ENCODE data around the gene BOD1L1. TPM values are rescaled to one million over a fixed set of nuclear protein-coding genes. Genes with fewer than 3 reads are reported as not detected.

The BOD1L1 gene
- total RNA-seq, 4 donors from 2014 or later, result 33.7 to 72.2 (median 60.8) TPM

DNA sequence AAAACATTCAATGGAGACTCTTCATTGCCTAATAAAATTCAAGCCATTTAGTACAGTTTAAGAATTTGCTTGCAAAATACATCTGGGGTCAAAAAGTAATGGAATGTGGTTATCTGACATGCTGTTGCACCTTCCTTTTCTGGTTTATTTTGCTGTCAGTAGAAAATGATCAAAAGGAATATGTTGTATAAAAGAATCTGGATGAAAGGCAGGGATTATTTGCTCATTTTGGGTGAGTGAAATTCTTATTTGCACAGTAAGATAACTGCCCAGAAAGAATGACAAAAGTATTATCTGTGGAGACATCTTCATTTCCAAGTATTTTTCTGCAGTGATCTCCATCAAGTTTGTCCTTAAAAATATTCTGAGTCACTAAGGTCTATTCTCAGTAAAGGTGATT lies 30.4 kb downstream of the BOD1L1 start:
- TF ChIP-seq CTCF (IDR thresholded peaks at IDR 0.05), result no peak
- Histone ChIP-seq H3K4me3 (no peak overlapping the region), H3K9me3 (no peaks in the 10 kb centered on the region), H3K27me3 (no peaks in the 10 kb centered on the region), H3K27ac (no peak overlapping the region), H3K36me3 (peaks cover 0 to 58% (median 16%) of the 10 kb centered on the region in 4 donors), H3K4me1 (no peaks in the 10 kb centered on the region)
- no peak for DNase-seq
- intact Hi-C loops (cut with DNase I; ENCODE audit: low total_unique reads) (no loop called here), in situ Hi-C loops (cut with MboI; ENCODE audit: low pct_ligation_motif_present in 1 of 4, low pct_unique_long_range_greater_than_20kb in 1 of 4, low sequenced_read_pairs in 3 of 4) (no loop called here)

- intact Hi-C loops (cut with DNase I; ENCODE audit: low total_unique reads), result no loop called here
- Histone ChIP-seq H3K9me3 (no peaks in the 10 kb centered on the region), H3K4me3 (no peak overlapping the region), H3K36me3 (peaks cover 0 to 78% (median 18%) of the 10 kb centered on the region in 4 donors), H3K4me1 (no peaks in the 10 kb centered on the region), H3K27ac (peak overlapping the region in 3 of 4 donors; percentile 20 to 50 (median 24)), H3K27me3 (no peaks in the 10 kb centered on the region)
- WGBS, 2 donors (ENCODE audit: low coverage in 1 of 2), result 74 to 76% methylated on average over 4 of the region's 4 CpGs
- peak in 1 of 3 donors; percentile 32 for TF ChIP-seq POLR2AphosphoS5 (IDR thresholded peaks at IDR 0.05)
- TF ChIP-seq CTCF (IDR thresholded peaks at IDR 0.05), result no peak
- in situ Hi-C loops (cut with MboI; ENCODE audit: low pct_ligation_motif_present in 1 of 4, low pct_unique_long_range_greater_than_20kb in 1 of 4, low sequenced_read_pairs in 3 of 4), result no loop called here
- no peak for DNase-seq
Measured at GRCh38 chr4:13592220-13592619, 35.3 kb downstream of the BOD1L1 start.

DNA sequence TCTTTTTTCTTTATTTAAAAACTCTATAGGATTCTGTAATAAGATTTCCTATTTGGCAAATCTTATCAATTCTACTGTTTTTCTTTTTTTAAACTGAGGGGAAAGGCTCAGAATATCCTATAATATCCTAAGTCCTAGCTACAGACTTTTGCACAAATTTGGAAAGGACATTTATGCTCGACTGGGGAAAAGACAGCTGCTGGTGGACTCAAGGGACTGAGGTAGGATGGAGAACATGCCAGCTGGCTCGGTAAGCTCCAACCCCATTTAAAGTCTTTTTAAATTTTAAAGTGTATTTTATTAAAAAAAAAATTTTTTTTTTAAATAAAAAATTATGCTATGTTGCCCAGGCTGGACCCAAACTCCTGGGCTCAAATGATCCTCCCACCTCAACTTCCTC lies 36.8 kb downstream of the BOD1L1 start:
- H3K4me1 ChIP-seq, result no peaks in the 10 kb centered on the region
- H3K36me3 ChIP-seq, result peaks cover 0 to 76% (median 23%) of the 10 kb centered on the region in 4 donors
- H3K9me3 ChIP-seq, result no peaks in the 10 kb centered on the region
- intact Hi-C loops (cut with DNase I; ENCODE audit: low total_unique reads) (no loop called here), in situ Hi-C loops (cut with MboI; ENCODE audit: low pct_ligation_motif_present in 1 of 4, low pct_unique_long_range_greater_than_20kb in 1 of 4, low sequenced_read_pairs in 3 of 4) (no loop called here)
- 83 to 88% methylated on average over 2 of the region's 2 CpGs for WGBS, 2 donors (ENCODE audit: low coverage in 1 of 2)
- no peak overlapping the region for H3K4me3 ChIP-seq
- no peak overlapping the region for H3K27ac ChIP-seq
- no peak for DNase-seq
- TF ChIP-seq POLR2A (IDR thresholded peaks at IDR 0.05), result no peak
- TF ChIP-seq POLR2AphosphoS5 (IDR thresholded peaks at IDR 0.05), result no peak
- TF ChIP-seq CTCF (IDR thresholded peaks at IDR 0.05), result no peak
- no peak for TF ChIP-seq EP300 (IDR thresholded peaks at IDR 0.05; ENCODE audit: low read depth)
- no peaks in the 10 kb centered on the region for H3K27me3 ChIP-seq

GRCh38 chr4:13588954-13589353 lies 38.6 kb downstream of the BOD1L1 start:
- no peak for DNase-seq
- Histone ChIP-seq H3K4me3 (no peak overlapping the region), H3K4me1 (no peaks in the 10 kb centered on the region), H3K9me3 (no peaks in the 10 kb centered on the region), H3K27ac (no peak overlapping the region), H3K27me3 (no peaks in the 10 kb centered on the region), H3K36me3 (peaks cover 0 to 73% (median 19%) of the 10 kb centered on the region in 4 donors)
- intact Hi-C loops (cut with DNase I; ENCODE audit: low total_unique reads) (no loop called here), in situ Hi-C loops (cut with MboI; ENCODE audit: low pct_ligation_motif_present in 1 of 4, low pct_unique_long_range_greater_than_20kb in 1 of 4, low sequenced_read_pairs in 3 of 4) (no loop called here)
- TF ChIP-seq CTCF (IDR thresholded peaks at IDR 0.05) (no peak), POLR2AphosphoS5 (IDR thresholded peaks at IDR 0.05) (no peak), EP300 (IDR thresholded peaks at IDR 0.05; ENCODE audit: low read depth) (no peak), POLR2A (IDR thresholded peaks at IDR 0.05) (no peak)

All from transverse colon (tissue), 4 donors.